ENCODE measurements around the gene CYBC1. TPM values are rescaled to one million over a fixed set of nuclear protein-coding genes. Genes with fewer than 3 reads are reported as not detected.

The CYBC1 gene
- total and polyA plus RNA-seq, 10 donors: 105 to 333 (median 284) TPM

GRCh38 chr17:82444284-82444893 lies 6.2 kb downstream of the CYBC1 start:
- TF ChIP-seq CTCF (IDR thresholded peaks at IDR 0.05 in 8 of 11, conservative IDR thresholded peaks at IDR 0.05 in 3 of 11): no peak
- TF ChIP-seq POLR2AphosphoS5 (IDR thresholded peaks at IDR 0.05): peak; percentile 54 to 82 (median 62)
- intact Hi-C loops (cut with DNase I; ENCODE audit: low total_unique reads): no loop called here
- no peak for DNase-seq
- Histone ChIP-seq H3K36me3 (peaks cover 0 to 80% (median 61%) of the 10 kb centered on the region in 6 donors), H3K9me3 (no peaks in the 10 kb centered on the region), H3K4me3 (peak overlapping the region in 1 of 8 donors; percentile 24), H3K27ac (peak overlapping the region; percentile 36 to 76 (median 62)), H3K4me1 (peaks cover 30 to 95% (median 85%) of the 10 kb centered on the region in 6 donors), H3K27me3 (replicated peaks in 1 of 7) (no peaks in the 10 kb centered on the region)
- 75 to 94% (median 81%) methylated on average over 31 to 35 of the region's 35 CpGs for WGBS, 5 donors

DNA sequence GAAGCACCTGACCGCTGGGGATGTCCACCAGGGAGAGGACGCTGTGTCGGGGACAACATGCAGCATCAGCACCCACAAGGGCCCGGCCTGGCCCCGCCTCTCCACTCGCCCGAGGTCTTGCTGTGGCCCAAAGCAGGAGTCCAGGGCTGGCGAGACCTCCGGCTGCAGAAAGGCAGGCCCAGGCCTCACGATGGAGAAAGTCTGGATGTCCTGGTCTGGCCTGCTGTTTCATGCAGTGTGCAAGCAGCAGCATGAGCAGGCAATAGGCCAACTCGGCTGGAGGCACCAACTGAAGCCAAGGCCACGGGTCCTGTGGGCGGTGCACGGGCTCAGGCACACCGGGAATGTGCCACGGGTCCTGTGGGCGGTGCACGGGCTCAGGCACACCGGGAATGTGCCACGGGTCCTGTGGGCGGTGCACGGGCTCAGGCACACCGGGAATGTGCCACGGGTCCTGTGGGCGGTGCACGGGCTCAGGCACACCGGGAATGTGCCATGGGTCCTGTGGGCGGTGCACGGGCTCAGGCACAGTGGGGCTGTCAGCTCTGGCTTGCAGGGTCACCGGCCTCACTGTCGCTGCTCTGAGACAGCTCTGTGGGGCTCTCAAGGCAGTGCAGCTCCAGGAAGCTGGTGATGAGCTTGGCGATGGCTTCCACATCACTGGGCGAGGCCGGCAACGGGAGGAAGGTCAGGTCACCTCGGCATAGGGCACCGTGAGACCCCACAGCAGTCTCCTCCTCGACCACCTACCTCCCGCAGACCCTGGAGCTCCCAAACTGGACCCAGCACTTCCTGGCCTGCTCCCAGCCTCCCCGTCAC lies 6.9 kb downstream of the CYBC1 start:
- Histone ChIP-seq H3K36me3 (peaks cover 0 to 87% (median 62%) of the 10 kb centered on the region in 6 donors), H3K9me3 (no peaks in the 10 kb centered on the region), H3K4me1 (peaks cover 30 to 95% (median 81%) of the 10 kb centered on the region in 6 donors), H3K27ac (peak overlapping the region in 4 of 8 donors; percentile 62 to 82 (median 74)), H3K4me3 (no peak overlapping the region), H3K27me3 (replicated peaks in 1 of 7) (no peaks in the 10 kb centered on the region)
- intact Hi-C loops (cut with DNase I; ENCODE audit: low total_unique reads): no loop called here
- peak; percentile 81 for DNase-seq
- TF ChIP-seq CTCF (IDR thresholded peaks at IDR 0.05 in 8 of 11, conservative IDR thresholded peaks at IDR 0.05 in 3 of 11) (no peak), POLR2A (IDR thresholded peaks at IDR 0.05) (no peak), POLR2AphosphoS5 (IDR thresholded peaks at IDR 0.05) (peak; percentile 13 to 70 (median 49))
- 77 to 84% (median 81%) methylated on average over 22 to 38 of the region's 40 CpGs for WGBS, 5 donors

DNA sequence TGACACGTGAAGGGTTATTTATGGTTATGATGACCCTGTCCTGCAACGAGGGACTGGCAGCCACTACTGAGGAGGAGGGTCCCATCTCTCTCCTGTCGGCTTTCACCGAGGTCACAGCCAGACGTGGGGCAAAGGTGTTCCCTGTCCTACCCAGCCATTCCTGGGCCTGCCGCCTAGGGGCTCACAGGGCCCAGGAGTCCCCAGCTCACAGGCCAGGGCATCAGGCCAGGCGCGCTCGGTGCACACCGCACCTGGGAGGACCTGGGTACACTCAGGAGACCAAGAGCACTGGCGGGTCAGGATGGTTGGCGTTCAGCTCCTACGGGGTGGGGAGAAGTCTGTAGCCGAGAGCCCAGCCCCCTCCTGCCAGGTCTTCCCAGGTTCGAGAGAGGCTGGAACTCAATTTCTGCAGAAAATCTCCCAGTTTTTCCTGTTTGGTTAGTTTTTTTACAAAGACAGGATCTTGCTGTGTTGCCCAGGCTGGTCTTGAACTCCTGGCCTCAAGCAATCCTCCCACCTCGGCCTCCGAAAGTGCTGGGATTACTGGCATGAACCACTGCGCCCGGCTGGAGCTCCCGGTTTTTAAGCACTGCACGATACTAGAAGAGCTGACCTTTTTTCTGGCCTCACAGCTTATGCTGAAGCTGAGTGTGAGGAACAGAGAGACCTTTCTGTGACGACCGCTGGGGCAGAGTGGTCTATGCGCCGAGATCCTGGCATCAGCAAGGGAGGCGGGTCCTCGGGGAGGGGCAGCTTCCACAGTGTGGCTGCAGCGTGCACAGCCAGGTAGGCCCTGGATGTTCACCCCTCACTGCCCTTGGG lies 7.7 kb downstream of the CYBC1 start:
- TF ChIP-seq POLR2A (IDR thresholded peaks at IDR 0.05): no peak
- no peak for TF ChIP-seq CTCF (IDR thresholded peaks at IDR 0.05 in 8 of 11, conservative IDR thresholded peaks at IDR 0.05 in 3 of 11)
- TF ChIP-seq POLR2AphosphoS5 (IDR thresholded peaks at IDR 0.05): no peak
- Histone ChIP-seq H3K4me3 (no peak overlapping the region), H3K9me3 (no peaks in the 10 kb centered on the region), H3K27me3 (replicated peaks in 1 of 7) (no peaks in the 10 kb centered on the region), H3K36me3 (peaks cover 0 to 90% (median 61%) of the 10 kb centered on the region in 6 donors), H3K27ac (peak overlapping the region in 2 of 8 donors; percentile 74 to 82), H3K4me1 (peaks cover 30 to 90% (median 78%) of the 10 kb centered on the region in 6 donors)
- no peak for DNase-seq
- 82 to 97% (median 89%) methylated on average over 22 to 28 of the region's 28 CpGs for WGBS, 5 donors
- intact Hi-C loops (cut with DNase I; ENCODE audit: low total_unique reads): no loop called here

All from spleen (tissue), 11 donors.